Heart left ventricle (tissue), 13 donors: ENCODE measurements around the gene TMEM128.

Source experiments
- CTCF ChIP-seq, 12 donors: fragments of 200-600 bp; sonication (generic) in 4 of 12; IDR thresholded peaks; one replicate each; pipeline versions ENCODE4 v1.5.0 to v1.8.0; 2018 to 2022; ENCODE audit warnings: antibody characterized with exemption in 12 of 12, mild to moderate bottlenecking in 5 of 12
- POLR2A ChIP-seq, 2 donors: fragments of 450-650 bp; IDR thresholded peaks; one replicate each; pipeline ENCODE4 v1.6.1; 2017; ENCODE audit warnings: antibody characterized with exemption in 2 of 2, mild to moderate bottlenecking in 2 of 2, moderate library complexity in 2 of 2
- donor health status: ischemic (EF 13 %, LVEDD 7.1; RV severe dilation, severe dysfunction).
- donor health status: DM: no; HTN: yes; CAD: no.
- donor health status: DM: no; HTN: no; CAD: no.
- donor health status: ischemic (EF 25% LVEDD 6.9; RV normal size, moderate dysfunction).
- donor health status: ischemic (EF 25% LVEDD 5.7; RV mildly dilated, moderate dysfunction).
- donor health status: ischemic (EF 35%, LVEDD 5.7; RV mildly dilated, moderate dysfunction).
- donor health status: nonischemic (EF 11% LVEDD 7.7; RV severe dilation, severe dysfunction).
- donor health status: DM: yes; HTN: yes; CAD: no.
- donor health status: PGD.
- donor health status: ischemic (EF 29% LVEDD 5.4; RV normal size, mild dysfunction).
- donor health status: nonischemic (EF 23%, LVEDD 6.1; RV moderate dilation, normal function).

DNA sequence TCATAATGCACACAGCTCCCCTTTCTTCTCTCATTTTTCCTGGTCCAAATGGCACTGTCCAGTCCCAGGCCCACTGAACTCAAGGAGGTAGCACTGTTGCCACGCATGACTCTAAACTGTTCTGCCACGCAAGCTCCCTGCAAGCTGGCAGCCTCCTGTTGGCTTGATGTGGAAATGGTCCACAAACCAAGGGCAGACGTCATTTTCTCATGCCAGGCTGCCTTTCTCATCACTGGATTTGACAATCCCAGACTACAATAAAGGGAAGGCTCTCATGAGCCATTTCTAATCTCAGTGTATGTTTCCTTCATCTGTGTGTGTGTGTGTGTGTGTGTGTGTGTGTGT, 43.6 kb downstream of the TMEM128 start:
- TF ChIP-seq CTCF (IDR thresholded peaks at IDR 0.05) (no peak), POLR2A (IDR thresholded peaks at IDR 0.05) (no peak)
